ENCODE measurements around the gene MXD3.

Gene MXD3

GRCh38 chr5:177303121-177303924 is 8.4 kb downstream of the MXD3 start, which contains the start of the genes PRELID1 and RAB24:
TSS of gene PRELID1 (plus strand) at chr5:177303799. CDS start at chr5:177303986, 187 bp downstream.
TSS of gene RAB24 (minus strand) at chr5:177303719. CDS start at chr5:177303288, 431 bp downstream.
- peak; percentile 85 for DNase-seq

- peak; percentile 12 for DNase-seq
Measured at GRCh38 chr5:177302354-177303110, 9.2 kb downstream of the MXD3 start.

- DNase-seq: no peak
Measured at GRCh38 chr5:177301503-177302165, 10.1 kb downstream of the MXD3 start.

GRCh38 chr5:177300951-177301350 is 10.7 kb downstream of the MXD3 start:
- no peak for DNase-seq

- peak; percentile 76 for DNase-seq
Measured at GRCh38 chr5:177300236-177300880, 11.3 kb downstream of the MXD3 start.

GRCh38 chr5:177299697-177300096 is 12.0 kb downstream of the MXD3 start:
- DNase-seq: no peak

- DNase-seq: no peak
Measured at GRCh38 chr5:177297922-177298321, 13.8 kb downstream of the MXD3 start.

- DNase-seq: no peak
Measured at GRCh38 chr5:177296581-177296980, 15.1 kb downstream of the MXD3 start.

- no peak for DNase-seq
Measured at GRCh38 chr5:177295924-177296323, 15.8 kb downstream of the MXD3 start.

- no peak for DNase-seq
Measured at GRCh38 chr5:177294632-177295031, 17.1 kb downstream of the MXD3 start.

GRCh38 chr5:177293819-177294581 is 17.7 kb downstream of the MXD3 start:
- DNase-seq: no peak

GRCh38 chr5:177291735-177292134 is 20.0 kb downstream of the MXD3 start:
- DNase-seq: no peak

- no peak for DNase-seq
Measured at GRCh38 chr5:177290816-177291596, 20.7 kb downstream of the MXD3 start.

GRCh38 chr5:177288191-177288590 is 23.5 kb downstream of the MXD3 start:
- DNase-seq: no peak

- DNase-seq: no peak
Measured at GRCh38 chr5:177276886-177277285, 34.8 kb downstream of the MXD3 start.

GRCh38 chr5:177275883-177276282 is 35.8 kb downstream of the MXD3 start:
- DNase-seq: no peak

GRCh38 chr5:177271113-177271512 is 40.6 kb downstream of the MXD3 start:
- DNase-seq: no peak

GRCh38 chr5:177270653-177271052 is 41.0 kb downstream of the MXD3 start:
- DNase-seq: no peak

- no peak for DNase-seq
Measured at GRCh38 chr5:177269976-177270375, 41.7 kb downstream of the MXD3 start.

GRCh38 chr5:177269232-177269895 is 42.3 kb downstream of the MXD3 start:
- no peak for DNase-seq
